Adipose tissue (tissue), 3 donors: ENCODE results near the gene PLAGL1. TPM values are rescaled to one million over a fixed set of nuclear protein-coding genes. Genes with fewer than 3 reads are reported as not detected.
"Not testable (repeated sequence)": the region's sequence is repeated elsewhere in the genome, so short reads cannot be mapped to it uniquely, and the experiment has no call there.

ENCODE experiments used
- H3K27ac ChIP-seq: one replicate; pipeline ENCODE4 v1.5.1; 2013; ENCODE audit warnings: low read depth, low read length
- WGBS, 3 donors: extraction: QIAGEN DNeasy Blood & Tissue Kit; methylation state at CpG; one replicate each; pipeline ENCODE4 v1.1.7; 2013; 5-methylcytosine and 5-hydroxymethylcytosine counted together
- polyA plus RNA-seq, 3 donors: library from polyadenylated mRNA; stranded (reverse); fragments of 200-250 nt; gene quantifications; one replicate each; pipeline ENCODE4 v1.2.3, GENCODE V29; 2013
- donor health status: healthy with polysubstance abuse.
- donor health status: Bipolar disorder and iron deficiency.
- donor health status: healthy.

The PLAGL1 gene
- polyA plus RNA-seq, 3 donors: 11.2 to 23.1 (median 17.6) TPM

GRCh38 chr6:144017166-144018094, 9.4 kb upstream of the PLAGL1 start:
- WGBS, 3 donors: 79 to 87% (median 86%) methylated on average over 5 of the region's 5 CpGs
- H3K27ac ChIP-seq: no peak overlapping the region

GRCh38 chr6:144013486-144013909, 5.4 kb upstream of the PLAGL1 start:
- 14 to 15% (median 14%) methylated on average over 8 of the region's 8 CpGs for WGBS, 3 donors
- no peak overlapping the region for H3K27ac ChIP-seq

- WGBS, 3 donors: 70 to 83% (median 77%) methylated on average over 1 of the region's 1 CpG
Observed at GRCh38 chr6:144012534-144012933, 4.5 kb upstream of the PLAGL1 start.

GRCh38 chr6:144009628-144010027, 1.6 kb upstream of the PLAGL1 start:
- H3K27ac ChIP-seq: not testable (repeated sequence)
- 94 to 96% (median 96%) methylated on average over 2 of the region's 2 CpGs for WGBS, 3 donors

More at GRCh38 chr6:144012534-144012933, 4.5 kb upstream of the PLAGL1 start:
- no peak overlapping the region for H3K27ac ChIP-seq

DNA sequence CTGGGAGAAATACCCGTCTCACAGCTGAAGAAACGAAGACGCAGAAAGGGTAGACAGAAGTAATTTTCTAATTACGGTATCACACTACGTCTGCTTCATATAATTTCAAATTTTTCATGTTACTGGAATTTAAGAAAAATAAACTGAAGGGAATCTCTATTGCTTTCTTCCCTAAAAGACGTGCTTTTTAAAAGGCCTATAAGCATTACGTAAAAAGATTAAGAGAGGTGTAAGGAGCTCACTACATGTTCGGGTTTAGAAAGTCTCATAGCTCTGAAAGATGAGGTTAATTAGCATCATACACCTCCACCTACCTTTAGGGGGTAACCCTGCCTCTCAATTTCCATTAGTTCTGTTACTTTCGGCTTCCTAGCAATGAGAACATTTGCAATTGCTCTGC, 787 bp upstream of the PLAGL1 start:
- 84 to 88% (median 86%) methylated on average over 9 of the region's 9 CpGs for WGBS, 3 donors

GRCh38 chr6:144007478-144008119, 460 bp downstream of the PLAGL1 start:
- 42 to 60% (median 54%) methylated on average over 33 to 52 of the region's 52 CpGs for WGBS, 3 donors
- H3K27ac ChIP-seq: peak overlapping the region; percentile 66

More for the DNA sequence above, 787 bp upstream of the PLAGL1 start:
- H3K27ac ChIP-seq: no peak overlapping the region

GRCh38 chr6:144006736-144007477, 1.2 kb downstream of the PLAGL1 start:
- no peak overlapping the region for H3K27ac ChIP-seq
- 31 to 48% (median 35%) methylated on average over 21 of the region's 21 CpGs for WGBS, 3 donors

- H3K27ac ChIP-seq: no peak overlapping the region
- 69 to 76% (median 75%) methylated on average over 3 of the region's 3 CpGs for WGBS, 3 donors
Observed at GRCh38 chr6:143999406-143999805, 8.7 kb downstream of the PLAGL1 start.

DNA sequence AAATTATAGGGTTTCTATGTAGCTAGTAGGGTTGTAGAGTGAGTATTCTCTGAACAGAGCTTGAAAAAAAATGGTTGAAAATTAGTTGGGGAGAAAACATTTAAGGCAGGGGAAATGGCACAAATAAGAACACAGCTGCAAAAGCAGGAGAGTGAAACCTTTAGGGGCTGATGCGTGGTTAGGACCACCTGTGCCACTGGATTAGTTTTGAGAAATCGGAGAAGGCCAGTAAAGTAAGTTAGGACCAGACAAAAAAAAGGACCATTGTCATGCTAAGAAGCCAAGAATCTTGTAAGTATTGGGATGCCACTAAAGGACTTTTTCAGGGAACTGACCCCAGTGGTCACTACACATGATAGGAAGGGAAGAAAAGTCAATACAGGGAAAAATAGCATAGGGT, 9.4 kb downstream of the PLAGL1 start:
- no peak overlapping the region for H3K27ac ChIP-seq
- 72 to 97% (median 95%) methylated on average over 2 of the region's 2 CpGs for WGBS, 3 donors

DNA sequence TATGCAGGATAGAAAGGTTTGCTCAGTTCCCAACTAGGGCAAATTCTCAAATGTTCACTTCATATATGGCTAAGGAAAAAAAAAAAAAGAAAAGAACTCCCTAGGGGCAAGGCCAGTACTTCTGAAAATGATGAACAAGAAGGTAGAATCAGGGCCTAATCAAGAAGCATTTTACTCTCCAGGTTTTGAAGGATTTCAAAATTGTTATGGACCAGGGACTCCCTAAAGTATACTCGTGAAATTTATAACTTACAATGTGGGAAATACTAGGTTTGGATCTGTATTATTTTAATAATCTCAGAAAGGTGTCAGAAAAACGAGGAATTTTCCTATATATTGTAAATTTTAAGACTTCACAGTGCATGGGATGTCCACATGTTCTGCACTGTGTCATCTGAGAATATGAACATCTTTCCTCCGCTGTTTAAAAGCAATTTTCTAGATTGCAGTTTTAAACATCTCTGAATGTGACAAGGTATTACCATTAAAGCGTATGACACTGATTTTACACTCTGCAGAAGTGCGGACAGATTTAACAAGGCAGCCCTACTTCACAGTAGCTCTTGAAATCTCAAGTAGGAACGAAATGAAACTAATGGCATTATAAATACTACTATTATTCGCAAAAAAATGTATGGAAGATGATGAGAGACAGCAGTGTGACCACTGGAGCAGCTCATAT, 14.0 kb downstream of the PLAGL1 start:
- no peak overlapping the region for H3K27ac ChIP-seq
- 90 to 94% (median 92%) methylated on average over 7 of the region's 7 CpGs for WGBS, 3 donors

DNA sequence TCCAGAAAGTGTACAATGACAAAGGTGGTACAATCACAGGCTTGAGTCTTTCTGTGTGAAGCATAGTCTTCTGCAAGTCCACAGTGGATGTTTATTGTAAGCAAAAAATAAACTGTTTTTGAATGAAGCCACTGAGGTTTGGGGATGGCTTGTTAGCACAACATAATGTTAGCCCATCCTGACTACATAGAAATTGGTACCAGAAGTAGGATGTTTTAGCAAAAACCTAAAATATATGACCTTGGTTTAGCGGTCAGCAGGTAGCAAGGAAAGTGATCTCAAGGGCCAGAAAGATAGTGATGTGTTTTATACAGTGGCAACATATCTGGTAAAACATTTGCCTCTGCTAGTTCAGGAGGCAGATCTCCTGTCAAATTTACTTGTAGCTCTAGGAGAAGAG, 15.8 kb downstream of the PLAGL1 start:
- WGBS, 3 donors: 95 to 100% (median 95%) methylated on average over 1 of the region's 1 CpG
- H3K27ac ChIP-seq: no peak overlapping the region

DNA sequence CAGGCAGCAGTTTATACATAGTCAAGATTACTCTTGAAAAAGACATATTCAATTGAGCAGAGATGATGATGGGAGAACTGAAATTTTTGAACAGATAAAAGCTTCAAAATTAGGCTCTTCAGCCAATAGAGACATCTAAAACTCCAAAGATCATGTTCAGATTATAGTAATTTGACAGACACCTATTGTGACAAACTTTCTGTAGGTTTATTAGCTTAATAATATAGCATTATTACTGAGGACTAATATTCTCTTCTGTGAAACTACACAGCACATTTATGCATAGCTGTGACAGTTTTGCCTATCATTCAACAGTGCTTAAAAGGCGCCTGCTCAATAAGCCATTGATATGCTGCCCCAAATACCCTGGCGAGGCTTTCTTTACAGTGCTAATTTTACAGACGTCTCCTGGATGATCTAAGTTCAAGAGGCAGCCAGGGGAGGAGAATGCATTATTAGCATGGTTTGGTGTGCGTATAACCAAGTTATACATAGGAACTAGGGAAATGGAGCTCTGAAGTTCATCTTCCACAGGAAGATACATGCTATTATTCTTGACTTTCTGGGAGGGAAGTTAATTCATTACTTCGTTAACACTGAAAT, 21.5 kb downstream of the PLAGL1 start:
- H3K27ac ChIP-seq: no peak overlapping the region
- 78 to 86% (median 79%) methylated on average over 5 of the region's 5 CpGs for WGBS, 3 donors

- 70 to 81% (median 75%) methylated on average over 2 of the region's 2 CpGs for WGBS, 3 donors
- no peak overlapping the region for H3K27ac ChIP-seq
Observed at GRCh38 chr6:143984666-143985065, 23.4 kb downstream of the PLAGL1 start.

DNA sequence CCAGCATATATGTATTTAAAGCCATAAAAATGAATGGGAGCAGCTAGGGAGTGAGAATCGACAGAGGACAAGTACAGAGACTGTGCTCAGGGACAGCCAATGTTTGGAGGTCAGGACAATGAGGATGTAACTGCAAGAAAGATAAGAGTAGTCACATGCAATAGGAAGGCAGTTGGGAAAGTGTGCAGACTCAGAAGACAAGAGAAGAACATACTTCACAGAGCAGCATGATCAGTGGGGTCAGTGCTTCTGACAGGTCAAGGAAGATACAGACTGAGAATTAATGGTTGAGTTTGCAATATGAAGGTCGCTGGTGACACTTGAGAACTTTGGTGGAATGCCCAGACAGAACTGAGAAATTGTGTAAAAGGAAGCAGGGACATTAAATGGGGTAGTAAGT, 25.1 kb downstream of the PLAGL1 start:
- H3K27ac ChIP-seq: no peak overlapping the region
- 73 to 84% (median 82%) methylated on average over 2 of the region's 2 CpGs for WGBS, 3 donors

GRCh38 chr6:143980921-143981320, 27.1 kb downstream of the PLAGL1 start:
- 95 to 100% (median 97%) methylated on average over 1 of the region's 1 CpG for WGBS, 3 donors
- H3K27ac ChIP-seq: no peak overlapping the region

GRCh38 chr6:143976806-143977349, 31.2 kb downstream of the PLAGL1 start:
- H3K27ac ChIP-seq: no peak overlapping the region
- WGBS, 3 donors: 69 to 78% (median 75%) methylated on average over 3 of the region's 3 CpGs

DNA sequence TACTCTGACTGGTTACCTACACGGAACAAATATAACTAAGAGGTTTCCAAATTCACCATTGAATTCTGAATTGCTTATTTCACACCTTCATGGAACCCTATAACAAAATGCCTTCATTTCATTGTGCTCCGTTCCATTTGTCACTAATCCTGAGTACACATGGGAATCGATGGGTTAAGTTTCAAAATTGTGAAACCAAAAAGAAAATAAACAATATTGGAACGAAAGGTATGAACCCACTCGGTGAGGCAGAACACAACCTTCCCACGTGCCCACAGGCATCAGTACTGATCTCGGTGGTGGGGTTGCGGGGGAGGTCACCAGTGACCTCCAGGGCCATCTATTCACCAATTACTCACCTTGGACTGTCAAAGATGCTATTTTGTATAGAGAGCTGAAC, 34.0 kb downstream of the PLAGL1 start:
- H3K27ac ChIP-seq: no peak overlapping the region
- WGBS, 3 donors: 67 to 79% (median 76%) methylated on average over 8 of the region's 8 CpGs
